ENCODE results near the gene SLC8A2.

Gene SLC8A2

GRCh38 chr19:47505506-47505905 lies 33.8 kb upstream of the SLC8A2 start:
- H3K4me3 ChIP-seq (ENCODE audit: low read depth, low read length) = no peak overlapping the region
- DNase-seq (ENCODE audit: low read depth) = no peak
- TF ChIP-seq CTCF (IDR thresholded peaks at IDR 0.05; ENCODE audit: control insufficient read depth, extremely low read depth, insufficient read depth) = no peak

GRCh38 chr19:47503826-47504150 lies 32.1 kb upstream of the SLC8A2 start:
- H3K4me3 ChIP-seq (ENCODE audit: low read depth, low read length) = no peak overlapping the region
- no peak for TF ChIP-seq CTCF (IDR thresholded peaks at IDR 0.05; ENCODE audit: control insufficient read depth, extremely low read depth, insufficient read depth)
- no peak for DNase-seq (ENCODE audit: low read depth)

GRCh38 chr19:47503130-47503825 lies 31.6 kb upstream of the SLC8A2 start:
- TF ChIP-seq CTCF (IDR thresholded peaks at IDR 0.05; ENCODE audit: control insufficient read depth, extremely low read depth, insufficient read depth) = no peak
- no peak for DNase-seq (ENCODE audit: low read depth)
- H3K4me3 ChIP-seq (ENCODE audit: low read depth, low read length) = no peak overlapping the region

- H3K4me3 ChIP-seq (ENCODE audit: low read depth, low read length) = no peak overlapping the region
- no peak for DNase-seq (ENCODE audit: low read depth)
- no peak for TF ChIP-seq CTCF (IDR thresholded peaks at IDR 0.05; ENCODE audit: control insufficient read depth, extremely low read depth, insufficient read depth)
Measured at GRCh38 chr19:47499863-47500830, 28.5 kb upstream of the SLC8A2 start.

GRCh38 chr19:47499371-47499770 lies 27.7 kb upstream of the SLC8A2 start:
- no peak overlapping the region for H3K4me3 ChIP-seq (ENCODE audit: low read depth, low read length)
- TF ChIP-seq CTCF (IDR thresholded peaks at IDR 0.05; ENCODE audit: control insufficient read depth, extremely low read depth, insufficient read depth) = no peak
- no peak for DNase-seq (ENCODE audit: low read depth)

- no peak for DNase-seq (ENCODE audit: low read depth)
- no peak overlapping the region for H3K4me3 ChIP-seq (ENCODE audit: low read depth, low read length)
- no peak for TF ChIP-seq CTCF (IDR thresholded peaks at IDR 0.05; ENCODE audit: control insufficient read depth, extremely low read depth, insufficient read depth)
Measured at GRCh38 chr19:47498561-47498960, 26.9 kb upstream of the SLC8A2 start.
